H1 (cell line): ENCODE data around the gene SEC63. TPM values are rescaled to one million over a fixed set of nuclear protein-coding genes. Genes with fewer than 3 reads are reported as not detected.

Source experiments
- CTCF ChIA-PET: fragments of 300-600 bp; sonication (Branson Sonifier 250); formaldehyde crosslinking; loops from one replicate; lab custom pipeline; 2021; ENCODE audit not compliant: partially characterized antibody; lab: Charles Lee
- POLR2A ChIA-PET: fragments of 300-600 bp; sonication (Branson Sonifier 250); formaldehyde crosslinking; loops from one replicate; lab custom pipeline; 2021; ENCODE audit warnings: inconsistent platforms; ENCODE audit not compliant: partially characterized antibody; lab: Charles Lee
- DNase-seq, 2 experiments: peaks; one replicate each; pipeline versions ENCODE4 v3.0.0 to v3.0.0-alpha.2; 2010 to 2022; ENCODE audit warnings: low spot score in 2 of 2, low read depth in 1 of 2, mixed read lengths in 1 of 2
- FAIRE-seq: peaks from 2 replicates; lab custom pipeline; 2011; peaks lifted over from hg19 to GRCh38; lab: Jason Lieb, UNC
- H2AFZ ChIP-seq: 2 replicates; pipeline ENCODE4 v1.8.1; 2012; ENCODE audit warnings: low read length, inconsistent platforms
- H2AK5ac ChIP-seq: 2 replicates; pipeline ENCODE4 v1.6.1; 2013; ENCODE audit warnings: low read depth, low read length
- H2BK120ac ChIP-seq: replicated peaks from 2 replicates; pipeline ENCODE3; 2013; ENCODE audit warnings: low read depth, low read length, inconsistent platforms
- H2BK12ac ChIP-seq: 2 replicates; pipeline ENCODE4 v1.6.1; 2013; ENCODE audit warnings: low read depth, low read length
- H2BK15ac ChIP-seq: 2 replicates; pipeline ENCODE4 v1.6.1; 2013; ENCODE audit warnings: low read length
- H2BK20ac ChIP-seq: 2 replicates; pipeline ENCODE4 v1.6.1; 2013; ENCODE audit warnings: low read length
- H2BK5ac ChIP-seq: 2 replicates; pipeline ENCODE4 v1.6.1; 2013; ENCODE audit warnings: low read depth, low read length
- H3K14ac ChIP-seq: 2 replicates; pipeline ENCODE4 v1.6.1; 2013; ENCODE audit warnings: inconsistent platforms; ENCODE audit not compliant: insufficient read length
- H3K18ac ChIP-seq: 2 replicates; pipeline ENCODE4 v1.6.1; 2013; ENCODE audit warnings: low read length; ENCODE audit errors: extremely low read depth
- H3K23ac ChIP-seq: 2 replicates; pipeline ENCODE4 v1.6.1; 2013; ENCODE audit warnings: inconsistent platforms; ENCODE audit not compliant: insufficient read length
- H3K23me2 ChIP-seq: 2 replicates; pipeline ENCODE4 v1.6.1; 2013; ENCODE audit warnings: low read depth, low read length
- H3K27ac ChIP-seq: 2 replicates; pipeline ENCODE4 v1.6.1; 2011; ENCODE audit warnings: low read depth, low read length, inconsistent platforms
- H3K27me3 ChIP-seq, 4 experiments: replicated peaks in 1 of 4; 1 replicate in 1 of 4; 2 replicates in 3 of 4; pipeline versions ENCODE4 v1.6.1 to v1.8.1; 2011 to 2013; ENCODE audit warnings: low read length in 3 of 4, mild to moderate bottlenecking in 3 of 4, inconsistent platforms in 2 of 4, mixed read lengths in 2 of 4, moderate library complexity in 1 of 4; ENCODE audit not compliant: control insufficient read depth in 3 of 4, insufficient read depth in 3 of 4; ENCODE audit errors: extremely low read depth in 1 of 4
- H3K36me3 ChIP-seq, 4 experiments: 2 replicates each; pipeline versions ENCODE4 v1.6.1 to v1.8.1; 2011 to 2013; ENCODE audit warnings: mild to moderate bottlenecking in 4 of 4, low read length in 3 of 4, moderate library complexity in 2 of 4, control low read depth in 1 of 4, inconsistent platforms in 1 of 4; ENCODE audit not compliant: insufficient read depth in 4 of 4, control insufficient read depth in 2 of 4
- H3K4ac ChIP-seq: replicated peaks from 2 replicates; pipeline ENCODE3; 2013; ENCODE audit warnings: low read length, low read depth, mixed read lengths, inconsistent platforms; ENCODE audit not compliant: insufficient read length
- H3K4me1 ChIP-seq, 4 experiments: replicated peaks in 1 of 4; 1 replicate in 1 of 4; 2 replicates in 3 of 4; pipeline versions ENCODE4 v1.6.1 to v1.8.1; 2011 to 2013; ENCODE audit warnings: low read length in 3 of 4, inconsistent platforms in 2 of 4, mixed read lengths in 1 of 4; ENCODE audit not compliant: insufficient read depth in 4 of 4, control insufficient read depth in 3 of 4
- H3K4me2 ChIP-seq, 2 experiments: 2 replicates each; pipeline versions ENCODE4 v1.6.1 to v1.8.1; 2011 to 2013; ENCODE audit warnings: low read depth in 2 of 2, low read length in 2 of 2, control low read depth in 1 of 2, inconsistent platforms in 1 of 2, mild to moderate bottlenecking in 1 of 2; ENCODE audit not compliant: insufficient read depth in 1 of 2
- H3K4me3 ChIP-seq, 4 experiments: fragments of 200-600, 300-600 bp in 1 of 4; sonication (generic), shearing (Covaris generic), sonication (Bioruptor Twin) in 1 of 4; 2 replicates each; pipeline versions ENCODE4 v1.5.1 to v1.8.1; 2011 to 2016; ENCODE audit warnings: low read length in 4 of 4, low read depth in 3 of 4, control low read depth in 2 of 4, inconsistent platforms in 2 of 4, mild to moderate bottlenecking in 2 of 4, mixed read lengths in 1 of 4, moderate library complexity in 1 of 4; ENCODE audit not compliant: insufficient read depth in 2 of 4; ENCODE audit errors: extremely low read depth in 1 of 4
- H3K56ac ChIP-seq: replicated peaks from 2 replicates; pipeline ENCODE3; 2013; ENCODE audit warnings: low read depth, mild to moderate bottlenecking, mixed read lengths, low read length, inconsistent platforms; ENCODE audit not compliant: insufficient read length
- H3K79me1 ChIP-seq: 2 replicates; pipeline ENCODE4 v1.6.1; 2013; ENCODE audit warnings: low read depth, low read length, control low read depth
- H3K79me2 ChIP-seq, 2 experiments: 2 replicates each; pipeline versions ENCODE4 v1.6.1 to v1.8.1; 2012 to 2013; ENCODE audit warnings: low read length in 2 of 2, mild to moderate bottlenecking in 2 of 2, inconsistent platforms in 1 of 2; ENCODE audit not compliant: insufficient read depth in 2 of 2, control insufficient read depth in 1 of 2
- H3K9ac ChIP-seq, 4 experiments: replicated peaks in 1 of 4; 1 replicate in 1 of 4; 2 replicates in 3 of 4; pipeline versions ENCODE4 v1.6.1 to v1.8.1; 2011 to 2013; ENCODE audit warnings: low read depth in 3 of 4, low read length in 3 of 4, control low read depth in 2 of 4, mild to moderate bottlenecking in 2 of 4, moderate library complexity in 2 of 4, inconsistent platforms in 1 of 4; ENCODE audit errors: extremely low read depth in 1 of 4
- H3K9me3 ChIP-seq, 2 experiments: 2 replicates each; pipeline versions ENCODE4 v1.6.1 to v1.8.1; 2012 to 2013; ENCODE audit warnings: mild to moderate bottlenecking in 2 of 2, moderate library complexity in 2 of 2, control low read depth in 1 of 2, inconsistent platforms in 1 of 2, low read depth in 1 of 2, low read length in 1 of 2, mixed read lengths in 1 of 2; ENCODE audit not compliant: insufficient read depth in 2 of 2
- H4K20me1 ChIP-seq, 2 experiments: replicated peaks in 1 of 2; 2 replicates each; pipeline versions ENCODE3 to v1.8.1; 2011 to 2013; ENCODE audit warnings: inconsistent platforms in 2 of 2, low read length in 2 of 2, mild to moderate bottlenecking in 1 of 2; ENCODE audit not compliant: insufficient read depth in 2 of 2, control insufficient read depth in 1 of 2
- H4K5ac ChIP-seq: 2 replicates; pipeline ENCODE4 v1.6.1; 2013; ENCODE audit warnings: low read length, low read depth, mixed read lengths, inconsistent platforms; ENCODE audit not compliant: insufficient read length
- H4K8ac ChIP-seq: 2 replicates; pipeline ENCODE4 v1.8.0; 2013; ENCODE audit warnings: mild to moderate bottlenecking, moderate library complexity, low read length, inconsistent platforms; ENCODE audit not compliant: insufficient read depth; ENCODE audit errors: extremely low read depth
- H4K91ac ChIP-seq: replicated peaks from 2 replicates; pipeline ENCODE3; 2013; ENCODE audit warnings: low read length, mixed read lengths, inconsistent platforms; ENCODE audit not compliant: insufficient read length
- BACH1 ChIP-seq: IDR thresholded peaks from 2 replicates; pipeline ENCODE4 v1.6.1; 2012; ENCODE audit warnings: low read length, improper control_type of control experiment
- BCL11A ChIP-seq, 2 experiments: IDR thresholded peaks; one replicate each; pipeline ENCODE4 v1.6.1; 2011; ENCODE audit warnings: low read depth in 2 of 2, low read length in 2 of 2, mild to moderate bottlenecking in 2 of 2
- CHD1 ChIP-seq: IDR thresholded peaks from 2 replicates; pipeline ENCODE4 v1.6.1; 2012; ENCODE audit warnings: low read depth, low read length, improper control_type of control experiment
- CREB1 ChIP-seq: IDR thresholded peaks from 2 replicates; pipeline ENCODE4 v1.6.1; 2012; ENCODE audit warnings: inconsistent platforms
- HDAC6 ChIP-seq: IDR thresholded peaks from one replicate; pipeline ENCODE4 v1.7.1; 2012; ENCODE audit warnings: low read depth, mild to moderate bottlenecking, inconsistent platforms, low read length, moderate library complexity
- JUN ChIP-seq: IDR thresholded peaks from 2 replicates; pipeline ENCODE4 v1.6.1; 2011; ENCODE audit warnings: low read depth, mild to moderate bottlenecking, improper control_type of control experiment, low read length
- JUND ChIP-seq: IDR thresholded peaks from 2 replicates; pipeline ENCODE4 v1.6.1; 2011; ENCODE audit warnings: mild to moderate bottlenecking, improper control_type of control experiment, low read length
- NANOG ChIP-seq: IDR thresholded peaks from 2 replicates; pipeline ENCODE4 v1.6.1; 2011; ENCODE audit warnings: low read length, low read depth, mild to moderate bottlenecking, inconsistent platforms; ENCODE audit not compliant: insufficient read depth, poor library complexity, severe bottlenecking
- PHF8 ChIP-seq: fragments of 200-600 bp; sonication (generic); conservative IDR thresholded peaks from 2 replicates; pipeline ENCODE4 v1.7.1; 2012; ENCODE audit warnings: low read depth, mild to moderate bottlenecking, inconsistent platforms, low read length, moderate library complexity
- RNF2 ChIP-seq: fragments of 200-900, 300-1000 bp; sonication (generic); IDR thresholded peaks from 2 replicates; pipeline ENCODE4 v1.7.1; 2016; ENCODE audit warnings: borderline replicate concordance, low read depth, mild to moderate bottlenecking, antibody characterized with exemption, low read length; ENCODE audit not compliant: poor library complexity, severe bottlenecking; ENCODE audit errors: missing control alignments
- SIN3A ChIP-seq, 2 experiments: IDR thresholded peaks in 1 of 2; conservative IDR thresholded peaks in 1 of 2; 2 replicates each; pipeline ENCODE4 v1.6.1; 2011 to 2012; ENCODE audit warnings: low read length in 2 of 2, improper control_type of control experiment in 1 of 2, low read depth in 1 of 2, mild to moderate bottlenecking in 1 of 2
- SIX5 ChIP-seq: IDR thresholded peaks from 2 replicates; pipeline ENCODE4 v1.6.1; 2011; ENCODE audit warnings: mild to moderate bottlenecking, low read depth, low read length
- TAF7 ChIP-seq: optimal IDR thresholded peaks from 2 replicates; pipeline ENCODE3; 2011; ENCODE audit warnings: low read depth, mild to moderate bottlenecking, inconsistent platforms, low read length, moderate library complexity, borderline replicate concordance
- TEAD4 ChIP-seq: IDR thresholded peaks from 2 replicates; pipeline ENCODE4 v1.6.1; 2012; ENCODE audit warnings: low read depth, low read length, inconsistent platforms, mixed read lengths
- ZNF274 ChIP-seq: IDR thresholded peaks from 2 replicates; pipeline ENCODE4 v1.7.0; 2012; ENCODE audit warnings: low read length, borderline replicate concordance; ENCODE audit errors: extremely low read depth
- WGBS, 2 experiments: shearing (Covaris generic) in 1 of 2; methylation state at CpG; one replicate each; pipeline versions ENCODE4 v1.1.6 to v1.1.7; 2013 to 2015; ENCODE audit warnings: low lambda C conversion rate in 2 of 2, mixed read lengths in 2 of 2, inconsistent platforms in 1 of 2, low coverage in 1 of 2, missing lambda C conversion rate in 1 of 2; ENCODE audit not compliant: insufficient replicate concordance in 2 of 2, insufficient coverage in 1 of 2, insufficient read length in 1 of 2; ENCODE audit errors: extremely low coverage in 1 of 2, missing lambda C conversion rate in 1 of 2; 5-methylcytosine and 5-hydroxymethylcytosine counted together
- polyA plus RNA-seq, 7 experiments: library from polyadenylated mRNA; depleted of rRNA in 3 of 7; stranded (reverse) in 5 of 7; unstranded in 2 of 7; fragments of >200 nt in 5 of 7; fragments of 200-250 nt in 2 of 7; gene quantifications; 1 replicate in 5 of 7; 2 replicates in 1 of 7; 4 replicates in 1 of 7; pipeline versions ENCODE4 v1.2.1 to v1.2.3, GENCODE V29; 2011 to 2013; ENCODE audit warnings: missing spikeins in 2 of 7, mixed read lengths in 2 of 7
- total RNA-seq: library from RNA; stranded (reverse); fragmentation: NEBNext Ultra II Directional; extraction: Animal tissue kit (Norgen Biotek cat#: 25700); gene quantifications from 2 replicates; pipeline ENCODE4 v1.2.1, GENCODE V29; 2021

Gene SEC63
- total and polyA plus RNA-seq, 2 of the 8 experiments (the other 6 are each of a cell fraction or from before 2014, with no cell fraction given): 17.3 to 121 TPM

DNA sequence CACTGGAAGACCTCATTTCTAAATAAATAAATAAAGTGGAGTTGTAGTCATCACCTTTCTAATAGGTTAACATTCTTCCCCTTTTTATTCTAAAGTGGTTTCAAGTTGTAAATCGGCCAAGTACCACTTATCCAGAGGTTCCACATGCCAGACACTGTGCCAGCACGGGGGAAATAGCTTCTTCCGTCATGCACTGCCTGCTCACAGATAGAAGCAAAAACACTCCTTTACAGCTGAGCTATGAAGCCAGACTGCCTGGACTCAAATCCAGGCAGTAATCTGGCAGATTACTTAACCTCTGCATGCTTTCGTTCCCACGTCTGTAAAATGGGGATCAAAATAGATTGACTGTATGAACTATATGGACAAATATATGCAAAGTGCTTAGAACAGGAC is 116.7 kb downstream of the SEC63 start:
- Histone ChIP-seq H2AFZ (no peak overlapping the region), H3K9ac (no peak overlapping the region), H3K79me1 (no peaks in the 10 kb centered on the region), H2BK120ac (no peak overlapping the region), H3K23me2 (no peaks in the 10 kb centered on the region), H2AK5ac (no peak overlapping the region), H3K18ac (no peak overlapping the region), H4K5ac (no peak overlapping the region), H3K56ac (no peak overlapping the region), H4K8ac (no peak overlapping the region), H3K27ac (no peak overlapping the region), H3K23ac (no peak overlapping the region), H3K36me3 (no peaks in the 10 kb centered on the region), H3K14ac (no peak overlapping the region), H2BK12ac (0 out of 2 replicates have a peak overlapping the region, but pooled peaks have one; percentile 14), H3K79me2 (no peaks in the 10 kb centered on the region), H2BK5ac (no peak overlapping the region), H4K20me1 (no peaks in the 10 kb centered on the region), H3K4me1 (no peaks in the 10 kb centered on the region), H4K91ac (no peak overlapping the region), H3K27me3 (no peaks in the 10 kb centered on the region), H3K4me2 (no peak overlapping the region), H2BK20ac (peak overlapping the region; percentile 23; the same call in 1 of the 2 replicates), H3K9me3 (no peaks in the 10 kb centered on the region), H3K4ac (no peak overlapping the region), H2BK15ac (no peak overlapping the region), H3K4me3 (no peak overlapping the region)
- ChIA-PET POLR2A (no interaction called here), CTCF (interaction anchor here (1.0 to 2.7 kb wide), 6 partner anchors 8 to 165 kb away, joined by 3 to 8 read pairs (median 4); no protein-coding TSS in a partner anchor)
- TF ChIP-seq CREB1: no peak
- no peak for TF ChIP-seq PHF8
- TF ChIP-seq TAF7: no peak
- no peak for TF ChIP-seq BACH1
- no peak for TF ChIP-seq ZNF274
- TF ChIP-seq NANOG: no peak
- no peak for TF ChIP-seq JUN
- TF ChIP-seq SIN3A (conservative IDR thresholded peaks at IDR 0.05 in 1 of 2, IDR thresholded peaks at IDR 0.05 in 1 of 2; ENCODE audit: low read depth in 1 of 2, low read length in 2 of 2): no peak
- TF ChIP-seq SIX5: no peak
- TF ChIP-seq CHD1: no peak
- no peak for TF ChIP-seq RNF2
- TF ChIP-seq HDAC6: no peak
- TF ChIP-seq BCL11A (IDR thresholded peaks at IDR 0.05; ENCODE audit: low read depth in 2 of 2, low read length in 2 of 2): no peak
- TF ChIP-seq JUND: no peak
- no peak for TF ChIP-seq TEAD4
- 71% methylated on average over 5 of the region's 5 CpGs; no CpG with 5 or more reads in 1 of the 2 experiments for WGBS, 2 experiments
- FAIRE-seq (no peak), DNase-seq (peak in 1 of 2 experiments; percentile 8)
